NT2/D1 (cell line): ENCODE data around the gene GALNT12.

Experiments
- YY1 ChIP-seq: IDR thresholded peaks from 2 replicates; pipeline ENCODE4 v1.6.1; 2011; ENCODE audit not compliant: insufficient read length, insufficient read depth
- ZNF274 ChIP-seq: IDR thresholded peaks from 2 replicates; pipeline ENCODE4 v1.6.1; 2011; ENCODE audit warnings: mild to moderate bottlenecking, low read depth, low read length

GRCh38 chr9:98781588-98782383 lies 25.7 kb upstream of the GALNT12 start:
- TF ChIP-seq ZNF274 (no peak), YY1 (no peak)
